Testis (tissue), 3 donors: ENCODE results near the gene KCNAB1. TPM values are rescaled to one million over a fixed set of nuclear protein-coding genes. Genes with fewer than 3 reads are reported as not detected.

Source experiments
- DNase-seq: peaks from one replicate; pipeline ENCODE4 v3.0.0-alpha.2; 2019
- H3K27ac ChIP-seq, 2 donors: fragments of 200-600 bp; sonication (generic); one replicate each; pipeline ENCODE4 v1.5.1; 2019
- H3K27me3 ChIP-seq: fragments of 200-600 bp; sonication (generic); one replicate; pipeline ENCODE4 v1.5.1; 2019
- H3K36me3 ChIP-seq: fragments of 200-600 bp; sonication (generic); one replicate; pipeline ENCODE4 v1.5.1; 2017; ENCODE audit warnings: low read depth; ENCODE audit errors: missing control alignments
- H3K4me1 ChIP-seq: fragments of 200-600 bp; sonication (generic); one replicate; pipeline ENCODE4 v1.5.1; 2019
- H3K4me3 ChIP-seq, 2 donors: fragments of 200-600 bp; sonication (generic); one replicate each; pipeline ENCODE4 v1.5.1; 2017 to 2019
- H3K9me3 ChIP-seq: fragments of 200-600 bp; sonication (generic); one replicate; pipeline ENCODE4 v1.5.1; 2017
- CTCF ChIP-seq, 3 experiments: fragments of 450-650 bp in 2 of 3; fragments of 200-600 bp in 1 of 3; sonication (generic) in 1 of 3; IDR thresholded peaks; one replicate each; pipeline ENCODE4 v1.5.1; 2016 to 2019; ENCODE audit warnings: antibody characterized with exemption in 3 of 3, mild to moderate bottlenecking in 2 of 3, moderate library complexity in 1 of 3
- POLR2A ChIP-seq: fragments of 450-650 bp; IDR thresholded peaks from one replicate; pipeline ENCODE4 v1.6.1; 2017; ENCODE audit warnings: antibody characterized with exemption, mild to moderate bottlenecking, moderate library complexity
- WGBS, 2 donors: methylation state at CpG; one replicate each; pipeline ENCODE4 v1.1.5; 2018; 5-methylcytosine and 5-hydroxymethylcytosine counted together
- intact Hi-C: fragments of 100-400 bp; cut with DNase I; formaldehyde crosslinking; loops from one replicate; pipeline ENCODE4 v1.15.1; 2023; ENCODE audit warnings: low total_unique reads
- polyA plus RNA-seq: library from polyadenylated mRNA; stranded (reverse); fragments of 350-450 nt; fragmentation: Illumina TruSeq; extraction: RNeasy Lipid Tissue Mini Kit (QIAGEN cat#74804); gene quantifications from one replicate; pipeline ENCODE4 v1.2.3, GENCODE V29; 2014; ENCODE audit warnings: low read depth, low replicate concordance; ENCODE audit not compliant: insufficient read depth
- total RNA-seq, 2 donors: library from RNA; depleted of rRNA; stranded (reverse); fragments of >200 nt; gene quantifications; one replicate each; pipeline ENCODE4 v1.2.3, GENCODE V29; 2016

Gene KCNAB1
- total and polyA plus RNA-seq, 3 donors from 2014 or later, result 3.8 to 8.9 (median 5.7) TPM

DNA sequence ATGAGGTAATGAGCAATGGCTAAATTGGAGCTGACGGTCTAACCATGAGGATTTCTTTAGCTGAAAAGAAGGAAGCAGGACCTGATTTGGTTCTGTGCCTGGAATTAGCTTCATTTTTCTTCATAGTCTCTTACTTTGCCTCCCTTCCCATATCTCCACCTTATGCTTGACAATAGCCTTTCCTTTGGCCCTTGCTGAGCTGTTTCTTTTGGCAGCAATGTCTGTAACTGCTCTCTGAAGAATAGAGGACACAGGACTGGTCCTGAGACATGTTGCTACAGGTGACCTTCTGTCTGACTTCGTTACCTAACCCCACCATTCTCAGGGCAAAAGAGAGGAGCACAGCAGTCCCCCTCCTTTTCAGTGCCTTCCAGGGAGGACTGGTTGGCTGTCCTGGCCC is 312.2 kb downstream of the KCNAB1 start:
- intact Hi-C loops, result no loop called here
- Histone ChIP-seq H3K4me1 (no peaks in the 10 kb centered on the region), H3K27ac (no peak overlapping the region), H3K4me3 (no peak overlapping the region), H3K9me3 (no peaks in the 10 kb centered on the region), H3K27me3 (no peaks in the 10 kb centered on the region), H3K36me3 (no peaks in the 10 kb centered on the region)
- TF ChIP-seq CTCF (IDR thresholded peaks at IDR 0.05) (no peak), POLR2A (no peak)
- WGBS, 2 donors, result 58 to 83% methylated on average over 2 of the region's 2 CpGs
- DNase-seq, result no peak

GRCh38 chr3:156433138-156433537 is 312.8 kb downstream of the KCNAB1 start:
- 65 to 71% methylated on average over 5 of the region's 5 CpGs for WGBS, 2 donors
- Histone ChIP-seq H3K36me3 (no peaks in the 10 kb centered on the region), H3K4me1 (no peaks in the 10 kb centered on the region), H3K9me3 (no peaks in the 10 kb centered on the region), H3K4me3 (no peak overlapping the region), H3K27ac (no peak overlapping the region), H3K27me3 (no peaks in the 10 kb centered on the region)
- intact Hi-C loops, result no loop called here
- TF ChIP-seq POLR2A, result no peak
- TF ChIP-seq CTCF (IDR thresholded peaks at IDR 0.05), result no peak
- DNase-seq, result no peak

DNA sequence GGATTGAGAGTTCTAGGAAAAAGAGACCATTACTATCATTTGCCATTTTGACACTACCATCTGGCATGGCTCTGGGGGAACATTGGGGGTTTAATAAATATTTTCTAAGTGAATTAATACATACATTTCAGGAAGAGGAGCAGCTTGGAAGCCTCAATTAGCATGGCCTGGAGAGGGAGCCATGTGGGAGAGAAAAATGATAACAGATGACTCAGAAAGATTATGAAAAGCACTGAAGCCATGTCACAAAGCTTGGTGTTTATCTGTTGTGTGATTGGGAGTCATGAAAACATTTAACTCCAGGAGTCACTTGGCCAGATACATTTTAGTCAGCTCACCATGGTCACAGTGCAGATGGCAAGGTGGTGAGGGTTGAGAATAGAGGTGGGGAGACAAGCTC is 313.5 kb downstream of the KCNAB1 start:
- TF ChIP-seq CTCF (IDR thresholded peaks at IDR 0.05) (no peak), POLR2A (no peak)
- no peaks in the 10 kb centered on the region for H3K4me1 ChIP-seq
- intact Hi-C loops, result no loop called here
- no peak overlapping the region for H3K27ac ChIP-seq
- H3K36me3 ChIP-seq, result no peaks in the 10 kb centered on the region
- DNase-seq, result no peak
- no peaks in the 10 kb centered on the region for H3K27me3 ChIP-seq
- H3K9me3 ChIP-seq, result no peaks in the 10 kb centered on the region
- H3K4me3 ChIP-seq, result no peak overlapping the region

DNA sequence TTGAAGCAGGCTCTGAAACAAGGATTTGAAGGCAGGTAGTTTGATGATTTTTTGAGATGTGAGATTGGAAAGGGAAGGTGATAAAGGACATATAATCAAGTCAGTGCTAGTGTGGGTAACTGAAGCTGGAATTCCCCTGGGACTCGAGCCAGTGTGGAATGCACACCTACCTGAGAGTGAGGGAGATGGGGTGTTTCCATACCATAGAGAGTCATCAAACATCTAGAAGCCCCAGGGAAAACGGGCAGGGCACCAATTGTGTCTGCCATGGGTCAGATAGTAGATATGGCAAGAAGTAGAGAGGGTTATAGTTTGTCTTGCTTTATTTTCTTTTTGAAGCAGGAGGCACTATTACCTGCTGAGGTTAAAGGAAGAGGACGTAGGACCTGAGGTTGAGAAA is 314.5 kb downstream of the KCNAB1 start:
- intact Hi-C loops, result no loop called here
- no peak overlapping the region for H3K27ac ChIP-seq
- TF ChIP-seq POLR2A, result no peak
- no peak for TF ChIP-seq CTCF (IDR thresholded peaks at IDR 0.05)
- no peaks in the 10 kb centered on the region for H3K9me3 ChIP-seq
- H3K4me3 ChIP-seq, result no peak overlapping the region
- WGBS, 2 donors, result 64 to 67% methylated on average over 3 of the region's 3 CpGs
- no peak for DNase-seq
- no peaks in the 10 kb centered on the region for H3K4me1 ChIP-seq
- no peaks in the 10 kb centered on the region for H3K36me3 ChIP-seq
- no peaks in the 10 kb centered on the region for H3K27me3 ChIP-seq

DNA sequence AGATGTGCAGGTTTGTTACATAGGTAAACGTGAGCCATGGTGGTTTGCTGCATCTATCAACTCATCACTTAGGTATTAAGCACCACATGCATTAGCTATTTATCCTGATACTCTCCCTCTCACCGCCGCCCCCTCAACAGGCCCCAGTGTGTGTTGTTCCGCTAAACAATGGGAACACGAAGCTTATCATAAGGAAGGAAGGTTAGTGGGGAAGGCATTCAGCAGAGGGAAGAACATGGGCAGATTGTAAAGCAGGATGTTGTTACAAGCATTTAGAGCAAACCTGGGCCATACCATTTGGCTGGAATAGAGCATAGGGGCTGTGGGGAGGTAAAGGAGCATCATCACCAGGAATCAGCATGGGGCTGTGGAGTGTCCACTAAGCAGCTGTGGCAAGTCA is 322.7 kb downstream of the KCNAB1 start:
- WGBS, 2 donors, result 82 to 85% methylated on average over 5 of the region's 5 CpGs
- Histone ChIP-seq H3K4me1 (no peaks in the 10 kb centered on the region), H3K27ac (no peak overlapping the region)

More for the DNA sequence above, 322.7 kb downstream of the KCNAB1 start:
- no peaks in the 10 kb centered on the region for H3K27me3 ChIP-seq
- no peak for DNase-seq
- no peaks in the 10 kb centered on the region for H3K36me3 ChIP-seq
- TF ChIP-seq POLR2A (no peak), CTCF (IDR thresholded peaks at IDR 0.05) (no peak)
- intact Hi-C loops, result no loop called here
- H3K9me3 ChIP-seq, result no peaks in the 10 kb centered on the region
- H3K4me3 ChIP-seq, result no peak overlapping the region
